Lung (tissue), 12 donors: Measurements from ENCODE around the gene RIPOR1. TPM values are rescaled to one million over a fixed set of nuclear protein-coding genes. Genes with fewer than 3 reads are reported as not detected.
A peak's percentile ranks its signal among the peaks of the same experiment; 100 is the strongest.

ENCODE experiments used
- ATAC-seq: fragments of 200-7000 bp; cut with Tn5 transposase; one replicate; pipeline ENCODE4 v1.9.1; 2020; ENCODE audit warnings: moderate number of reproducible peaks; ENCODE audit not compliant: insufficient read depth, low FRiP score
- DNase-seq, 3 donors: peaks; one replicate each; pipeline ENCODE4 v3.0.0-alpha.2; 2013 to 2017
- H3K27ac ChIP-seq, 2 donors: one replicate each; pipeline ENCODE4 v1.5.1; 2013; ENCODE audit warnings: mild to moderate bottlenecking in 2 of 2, moderate library complexity in 2 of 2, control low read depth in 1 of 2, inconsistent platforms in 1 of 2, low read depth in 1 of 2, low read length in 1 of 2
- H3K27me3 ChIP-seq, 3 donors: one replicate each; pipeline ENCODE4 v1.5.1; 2013; ENCODE audit warnings: low read length in 2 of 3; ENCODE audit not compliant: control insufficient read depth in 3 of 3, insufficient read depth in 3 of 3
- H3K36me3 ChIP-seq, 4 donors: one replicate each; pipeline ENCODE4 v1.5.1; 2013; ENCODE audit warnings: low read length in 4 of 4, mild to moderate bottlenecking in 1 of 4, moderate library complexity in 1 of 4; ENCODE audit not compliant: control insufficient read depth in 4 of 4, insufficient read depth in 4 of 4
- H3K4me1 ChIP-seq, 5 donors: one replicate each; pipeline ENCODE4 v1.5.1; 2013; ENCODE audit warnings: low read length in 5 of 5, mild to moderate bottlenecking in 2 of 5, moderate library complexity in 1 of 5; ENCODE audit not compliant: control insufficient read depth in 5 of 5, insufficient read depth in 5 of 5
- H3K4me3 ChIP-seq: one replicate; pipeline ENCODE4 v1.5.1; 2013; ENCODE audit warnings: mild to moderate bottlenecking, control low read depth, moderate library complexity
- H3K9ac ChIP-seq, 2 donors: one replicate each; pipeline ENCODE4 v1.5.1; 2013; ENCODE audit warnings: low read length in 2 of 2, control low read depth in 1 of 2; ENCODE audit not compliant: insufficient read depth in 1 of 2
- H3K9me3 ChIP-seq, 4 donors: one replicate each; pipeline ENCODE4 v1.5.1; 2013; ENCODE audit warnings: low read length in 3 of 4, mild to moderate bottlenecking in 1 of 4, moderate library complexity in 1 of 4; ENCODE audit not compliant: control insufficient read depth in 4 of 4, insufficient read depth in 3 of 4
- WGBS, 2 donors: extraction: QIAGEN DNeasy Blood & Tissue Kit; methylation state at CpG; one replicate each; pipeline ENCODE4 v1.1.7; 2013; 5-methylcytosine and 5-hydroxymethylcytosine counted together
- polyA plus RNA-seq, 2 donors: library from polyadenylated mRNA; stranded (reverse); fragments of 200-250 nt; gene quantifications; one replicate each; pipeline ENCODE4 v1.2.1, GENCODE V29; 2013
- total RNA-seq, 2 donors: library from RNA; depleted of rRNA in 1 of 2; stranded (reverse); fragments of >200 nt in 1 of 2; gene quantifications; one replicate each; pipeline ENCODE4 v1.2.1, GENCODE V29; 2014 to 2021
- TF ChIP-seq, protein P1 (sequence below): IDR thresholded peaks from 2 replicates; pipeline ENCODE4 v1.5.1; 2012; ENCODE audit warnings: mild to moderate bottlenecking; ENCODE audit errors: control extremely low read depth, extremely low read depth
- donor health status: control.
- donor health status: control.
- donor health status: Bipolar disorder and iron deficiency.
- donor health status: healthy.
- donor health status: DM: yes; HTN: yes; CAD: no.

Gene RIPOR1
- total and polyA plus RNA-seq, 4 donors: 44.1 to 122 (median 70.4) TPM

DNA sequence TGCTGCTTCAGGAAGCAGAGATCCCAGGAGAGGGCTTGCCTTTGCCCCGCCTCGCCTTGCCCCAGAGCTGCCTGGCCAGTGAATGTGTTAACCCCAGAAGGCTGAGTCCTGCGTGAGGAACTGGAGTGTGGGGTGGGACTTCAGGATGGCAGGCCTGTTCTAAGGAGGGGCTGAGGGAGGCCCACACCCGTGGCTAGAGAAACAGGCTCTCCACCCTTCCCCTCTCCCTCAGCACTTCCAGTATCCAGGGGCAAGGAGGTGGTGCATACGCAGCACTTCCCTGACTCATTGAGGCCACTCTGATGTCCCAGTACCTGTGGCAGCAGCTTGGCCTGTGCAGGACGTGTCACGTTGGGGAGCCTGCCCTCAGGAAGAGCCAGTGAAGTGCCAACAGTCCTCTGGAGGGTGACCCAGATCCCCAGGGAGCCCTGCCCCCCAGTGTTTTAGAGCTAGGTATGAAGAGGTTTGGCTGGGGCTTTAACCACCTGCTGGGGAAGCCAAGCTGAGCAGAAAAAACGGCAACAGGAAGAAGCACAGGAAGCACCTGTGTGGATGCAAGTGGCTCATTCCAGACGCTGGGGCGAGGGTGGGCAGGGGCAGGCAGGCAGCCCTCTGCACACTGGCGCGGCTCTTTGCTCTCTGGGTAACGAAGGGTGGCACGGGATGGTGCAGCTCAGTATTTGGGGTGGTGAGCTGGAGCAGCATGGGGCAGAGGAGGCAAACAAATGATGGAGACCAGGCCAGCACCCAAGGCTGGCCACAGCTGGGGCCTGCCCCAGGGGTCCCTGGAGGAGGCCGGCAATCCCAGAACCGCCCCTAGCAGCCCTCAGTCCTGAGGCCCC is 19.0 kb downstream of the RIPOR1 start:
- H3K27ac ChIP-seq: peak overlapping the region in 1 of 2 donors; percentile 26
- H3K4me1 ChIP-seq: peaks cover 0 to 8% (median 3%) of the 10 kb centered on the region in 5 donors
- TF ChIP-seq, protein P1, sequence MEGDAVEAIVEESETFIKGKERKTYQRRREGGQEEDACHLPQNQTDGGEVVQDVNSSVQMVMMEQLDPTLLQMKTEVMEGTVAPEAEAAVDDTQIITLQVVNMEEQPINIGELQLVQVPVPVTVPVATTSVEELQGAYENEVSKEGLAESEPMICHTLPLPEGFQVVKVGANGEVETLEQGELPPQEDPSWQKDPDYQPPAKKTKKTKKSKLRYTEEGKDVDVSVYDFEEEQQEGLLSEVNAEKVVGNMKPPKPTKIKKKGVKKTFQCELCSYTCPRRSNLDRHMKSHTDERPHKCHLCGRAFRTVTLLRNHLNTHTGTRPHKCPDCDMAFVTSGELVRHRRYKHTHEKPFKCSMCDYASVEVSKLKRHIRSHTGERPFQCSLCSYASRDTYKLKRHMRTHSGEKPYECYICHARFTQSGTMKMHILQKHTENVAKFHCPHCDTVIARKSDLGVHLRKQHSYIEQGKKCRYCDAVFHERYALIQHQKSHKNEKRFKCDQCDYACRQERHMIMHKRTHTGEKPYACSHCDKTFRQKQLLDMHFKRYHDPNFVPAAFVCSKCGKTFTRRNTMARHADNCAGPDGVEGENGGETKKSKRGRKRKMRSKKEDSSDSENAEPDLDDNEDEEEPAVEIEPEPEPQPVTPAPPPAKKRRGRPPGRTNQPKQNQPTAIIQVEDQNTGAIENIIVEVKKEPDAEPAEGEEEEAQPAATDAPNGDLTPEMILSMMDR: no peak
- DNase-seq (peak in 2 of 3 donors; percentile 46), ATAC-seq (no peak)
- H3K27me3 ChIP-seq: no peaks in the 10 kb centered on the region
- peaks cover 6 to 54% (median 28%) of the 10 kb centered on the region in 4 donors for H3K36me3 ChIP-seq
- WGBS, 2 donors: 29 to 47% methylated on average over 16 of the region's 16 CpGs
- H3K9ac ChIP-seq: no peak overlapping the region
- H3K9me3 ChIP-seq: no peaks in the 10 kb centered on the region
- H3K4me3 ChIP-seq: no peak overlapping the region

DNA sequence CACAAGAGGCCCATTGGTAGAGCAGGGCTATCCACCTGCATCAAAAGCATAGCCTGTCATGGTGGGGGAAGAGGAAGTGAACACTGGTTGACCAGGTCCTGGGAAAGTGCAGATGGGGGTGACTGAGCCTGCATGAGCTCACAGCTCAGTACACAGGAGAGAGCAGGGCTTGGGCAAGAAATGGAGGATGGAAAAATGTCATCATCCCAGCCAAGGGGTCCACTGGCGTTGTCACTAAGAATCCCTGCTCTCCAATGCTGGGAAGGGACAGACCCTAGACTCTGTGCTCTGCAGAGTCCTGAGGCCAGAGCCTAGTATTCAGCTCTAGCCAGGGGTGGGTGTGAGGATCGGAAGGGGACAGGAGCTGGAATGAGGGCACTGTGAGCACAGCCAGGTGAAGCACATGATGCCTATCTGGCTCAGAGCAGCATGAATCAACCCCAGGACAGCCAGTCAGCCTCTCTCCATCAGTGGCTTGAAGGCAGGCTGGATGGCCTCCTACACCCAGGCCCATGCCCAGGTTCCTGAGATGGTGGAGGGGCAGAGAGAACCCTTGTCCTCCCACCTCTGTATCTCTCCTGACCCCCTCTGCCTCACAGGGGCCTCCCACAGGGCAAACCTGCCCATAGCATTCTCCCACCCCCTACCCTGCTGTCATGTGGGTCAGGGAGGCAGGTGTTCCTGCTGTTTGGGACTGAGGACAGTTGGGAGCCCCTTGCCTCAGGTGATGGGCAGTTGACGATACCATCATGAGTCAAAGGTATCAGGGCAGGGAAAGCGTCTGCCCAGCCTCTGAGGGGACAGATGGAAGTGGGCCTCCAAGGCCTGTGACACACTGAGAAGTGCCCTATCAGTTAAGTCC is 19.9 kb downstream of the RIPOR1 start:
- 79 to 85% methylated on average over 4 of the region's 4 CpGs for WGBS, 2 donors
- no peak for DNase-seq
- peaks cover 6 to 45% (median 21%) of the 10 kb centered on the region in 4 donors for H3K36me3 ChIP-seq
- H3K4me3 ChIP-seq: no peak overlapping the region
- no peaks in the 10 kb centered on the region for H3K9me3 ChIP-seq
- no peak overlapping the region for H3K9ac ChIP-seq
- TF ChIP-seq, protein P1: no peak
- H3K27me3 ChIP-seq: no peaks in the 10 kb centered on the region
- H3K27ac ChIP-seq: no peak overlapping the region
- ATAC-seq: no peak
- H3K4me1 ChIP-seq: peaks cover 0 to 7% (median 4%) of the 10 kb centered on the region in 5 donors

DNA sequence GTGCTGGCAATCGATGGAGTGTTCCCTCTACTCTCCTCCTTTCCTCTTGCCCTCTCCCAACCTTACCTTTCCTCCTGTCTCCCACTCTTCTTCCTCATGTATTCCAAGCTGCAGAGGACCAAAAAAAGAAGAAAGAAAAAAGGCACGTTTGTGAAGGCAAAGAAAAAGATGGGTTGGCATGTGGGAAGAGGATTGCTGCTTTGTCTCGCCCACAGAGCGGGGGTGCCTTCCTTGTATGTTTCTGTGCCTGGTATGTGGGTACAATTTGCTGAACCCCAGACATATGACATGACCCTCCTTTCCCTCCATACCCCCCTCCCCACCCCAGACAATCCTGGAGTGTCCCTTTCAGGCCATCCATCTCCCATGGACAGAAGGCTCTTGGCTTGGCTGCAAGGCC is 20.6 kb downstream of the RIPOR1 start:
- Histone ChIP-seq H3K4me3 (no peak overlapping the region), H3K4me1 (peaks cover 0 to 5% (median 4%) of the 10 kb centered on the region in 5 donors), H3K27me3 (no peaks in the 10 kb centered on the region), H3K36me3 (peaks cover 6 to 39% (median 16%) of the 10 kb centered on the region in 4 donors), H3K9ac (no peak overlapping the region), H3K27ac (no peak overlapping the region), H3K9me3 (no peaks in the 10 kb centered on the region)
- WGBS, 2 donors: 76 to 86% methylated on average over 4 of the region's 4 CpGs
- TF ChIP-seq, protein P1: no peak
- no peak for ATAC-seq
- no peak for DNase-seq
